ENCODE results near the gene PLA2G2C. TPM values are rescaled to one million over a fixed set of nuclear protein-coding genes. Genes with fewer than 3 reads are reported as not detected.

PLA2G2C gene
- total and polyA plus RNA-seq, 9 donors: 0.02 TPM; not detected in 8

DNA sequence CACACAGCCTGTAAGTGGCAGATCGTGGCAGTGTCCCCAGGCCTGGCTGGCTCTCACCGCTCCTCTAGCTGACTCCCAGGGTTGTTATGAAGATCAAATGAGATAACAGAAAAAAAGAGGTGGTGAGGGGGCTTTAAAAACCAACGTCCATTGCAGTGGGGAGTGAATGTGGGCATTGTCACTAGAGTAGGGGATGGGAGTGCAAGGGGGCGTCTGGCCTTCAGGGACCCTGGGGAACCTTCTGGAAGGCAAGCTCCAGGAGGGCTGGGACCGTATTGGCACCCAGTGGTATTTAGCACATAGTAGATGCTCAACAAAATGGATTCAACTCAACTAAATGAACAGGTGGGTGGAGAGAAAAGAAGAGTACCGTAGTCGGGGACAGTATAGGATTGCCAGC, 70.4 kb downstream of the PLA2G2C start:
- Histone ChIP-seq H3K27me3 (no peaks in the 10 kb centered on the region), H3K27ac (no peak overlapping the region), H3K9me3 (no peaks in the 10 kb centered on the region), H3K4me1 (ENCODE audit: insufficient read depth) (no peaks in the 10 kb centered on the region), H3K36me3 (no peaks in the 10 kb centered on the region), H3K4me3 (no peak overlapping the region)
- DNase-seq: no peak
- no peak for TF ChIP-seq CTCF (IDR thresholded peaks at IDR 0.05)
- TF ChIP-seq POLR2A (IDR thresholded peaks at IDR 0.05): no peak
- no peak for TF ChIP-seq EP300 (IDR thresholded peaks at IDR 0.05)
- intact Hi-C loops (cut with DNase I): no loop called here
- WGBS, 3 donors: 79 to 90% (median 87%) methylated on average over 7 of the region's 7 CpGs

DNA sequence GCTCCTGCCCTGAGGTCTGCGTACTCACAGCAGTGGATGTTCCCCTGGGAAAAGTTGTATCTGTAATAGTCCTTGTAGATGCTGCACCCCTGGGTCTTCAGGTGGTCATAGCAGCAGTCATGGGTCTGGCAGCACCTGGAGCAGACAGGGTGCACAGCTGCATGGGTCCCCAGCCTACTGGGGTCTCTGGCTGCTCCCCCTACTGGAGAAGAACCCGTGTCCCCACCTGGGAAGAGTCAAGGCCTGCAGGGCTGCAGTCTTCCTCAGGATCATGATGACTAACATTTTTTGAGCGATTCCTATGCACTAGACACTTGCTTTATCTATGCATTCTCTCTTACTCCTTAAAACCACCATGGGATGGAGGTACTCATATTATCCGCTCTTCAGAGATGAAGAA, 70.8 kb downstream of the PLA2G2C start:
- no peaks in the 10 kb centered on the region for H3K4me1 ChIP-seq (ENCODE audit: insufficient read depth)
- intact Hi-C loops (cut with DNase I): no loop called here
- no peaks in the 10 kb centered on the region for H3K27me3 ChIP-seq
- DNase-seq: no peak
- 81 to 90% (median 82%) methylated on average over 4 of the region's 4 CpGs for WGBS, 3 donors
- H3K4me3 ChIP-seq: no peak overlapping the region
- H3K9me3 ChIP-seq: no peaks in the 10 kb centered on the region
- TF ChIP-seq EP300 (IDR thresholded peaks at IDR 0.05) (no peak), CTCF (IDR thresholded peaks at IDR 0.05) (no peak), POLR2A (IDR thresholded peaks at IDR 0.05) (no peak)
- H3K27ac ChIP-seq: no peak overlapping the region
- H3K36me3 ChIP-seq: no peaks in the 10 kb centered on the region

GRCh38 chr1:20114021-20114648, 72.2 kb downstream of the PLA2G2C start:
- H3K36me3 ChIP-seq: no peaks in the 10 kb centered on the region
- peaks cover 2% of the 10 kb centered on the region for H3K4me1 ChIP-seq (ENCODE audit: insufficient read depth)
- no peaks in the 10 kb centered on the region for H3K27me3 ChIP-seq
- H3K4me3 ChIP-seq: no peak overlapping the region
- intact Hi-C loops (cut with DNase I): no loop called here
- DNase-seq: no peak
- TF ChIP-seq POLR2A (IDR thresholded peaks at IDR 0.05) (no peak), EP300 (IDR thresholded peaks at IDR 0.05) (no peak), CTCF (IDR thresholded peaks at IDR 0.05) (no peak)
- 80 to 88% (median 87%) methylated on average over 15 of the region's 15 CpGs for WGBS, 3 donors
- no peaks in the 10 kb centered on the region for H3K9me3 ChIP-seq
- H3K27ac ChIP-seq: no peak overlapping the region

Other genes starting within 250 kb of the PLA2G2C start
- gene PLA2G2A, start 206.9 kb downstream of the PLA2G2C start, total RNA-seq: 100 to 1,000 TPM in 4 of 7 donors, 10 to 100 TPM in 3; 23.0 to 819 (median 143) TPM
- 100 to 1,000 TPM; 126 to 262 TPM for gene PLA2G2A, start 206.9 kb downstream of the PLA2G2C start, polyA plus RNA-seq
- 100 to 1,000 TPM in 3 of 7 donors, 10 to 100 TPM in 4; 19.3 to 141 (median 67.4) TPM for gene PLA2G5, start 116.3 kb downstream of the PLA2G2C start, total RNA-seq
- gene PLA2G5, start 116.3 kb downstream of the PLA2G2C start, polyA plus RNA-seq: 100 to 1,000 TPM in 1 of 2 donors, 10 to 100 TPM in 1; 29.7 to 100 TPM
- gene PLA2G2D, start 67.0 kb downstream of the PLA2G2C start, total RNA-seq: under 1 TPM in 2 of 7 donors, not detected in 5; 0.12 TPM
- gene PLA2G2D, start 67.0 kb downstream of the PLA2G2C start, polyA plus RNA-seq: 1 to 10 TPM in 1 of 2 donors, not detected in 1; 2.1 TPM
- under 1 TPM in 3 of 7 donors, not detected in 4; 0.08 to 0.30 (median 0.15) TPM for gene PLA2G2F, start 47.2 kb downstream of the PLA2G2C start, total RNA-seq
- gene PLA2G2F, start 47.2 kb downstream of the PLA2G2C start, polyA plus RNA-seq: under 1 TPM in 1 of 2 donors, not detected in 1; 0.02 TPM
- 10 to 100 TPM in 1 of 7 donors, 1 to 10 TPM in 4, under 1 TPM in 2; 0.20 to 28.0 (median 2.9) TPM for gene UBXN10, start 422 bp downstream of the PLA2G2C start, total RNA-seq
- gene UBXN10, start 422 bp downstream of the PLA2G2C start, polyA plus RNA-seq: 1 to 10 TPM in 1 of 2 donors, under 1 TPM in 1; 0.39 to 1.1 TPM
- gene VWA5B1, start 104.4 kb upstream of the PLA2G2C start, total RNA-seq: 1 to 10 TPM in 1 of 7 donors, under 1 TPM in 3, not detected in 3; 0.10 to 1.5 (median 0.21) TPM
- not detected for gene VWA5B1, start 104.4 kb upstream of the PLA2G2C start, polyA plus RNA-seq